NCI-H748 (cell line): ENCODE measurements around the gene PHOSPHO1.

Source experiments
- DNase-seq: peaks from one replicate; lab custom pipeline; 2025; ENCODE audit not compliant: unreplicated experiment; lab: John Stamatoyannopoulos, UW

The PHOSPHO1 gene

GRCh38 chr17:49219987-49220386 lies 10.6 kb downstream of the PHOSPHO1 start:
- no peak for DNase-seq

DNA sequence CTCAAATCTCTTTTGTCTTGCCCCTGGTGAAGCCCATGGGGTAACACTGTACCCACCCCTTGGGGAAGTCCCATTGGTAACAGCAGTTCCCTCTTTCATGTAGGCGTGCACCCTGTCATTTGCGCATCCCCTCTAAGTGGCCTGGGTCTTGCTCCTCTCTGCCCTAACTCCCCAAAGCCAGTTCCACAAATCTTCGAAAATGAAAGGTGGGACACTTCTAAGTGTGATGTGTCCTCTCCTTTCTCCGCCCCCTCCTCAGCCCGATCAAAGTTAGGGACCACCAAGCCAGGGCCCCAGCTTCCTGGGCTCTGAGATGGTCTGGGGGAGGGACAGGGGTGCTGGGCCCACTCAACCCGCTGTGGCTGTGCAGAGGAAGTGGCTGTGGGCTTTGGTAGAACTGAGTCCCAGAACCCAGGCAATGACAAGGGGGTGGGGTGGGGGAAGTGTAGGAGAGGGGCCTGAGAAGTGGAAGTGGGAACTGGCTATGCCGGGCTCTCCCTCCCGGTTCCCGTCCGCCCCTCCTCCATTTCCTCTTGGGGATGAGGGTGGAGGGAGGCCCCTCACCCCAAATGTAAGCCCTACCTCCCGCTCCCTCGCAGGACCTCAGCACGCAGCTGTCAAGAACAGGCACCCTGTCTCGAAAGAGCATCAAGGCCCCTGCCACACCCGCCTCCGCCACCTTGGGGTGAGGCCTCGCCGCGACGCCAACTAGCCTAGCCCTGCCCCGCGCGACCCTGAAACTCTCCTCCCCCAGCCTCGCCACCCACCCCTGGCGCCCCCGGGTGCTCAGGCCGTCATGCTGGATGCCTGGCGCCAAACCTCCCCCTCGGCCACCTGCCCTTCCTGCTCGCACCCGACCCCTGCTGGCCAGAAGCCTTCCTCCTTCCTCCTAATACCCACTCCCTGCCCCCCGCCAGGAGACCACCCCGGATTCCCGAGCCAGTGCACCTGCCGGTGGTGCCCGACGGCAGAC lies 11.4 kb downstream of the PHOSPHO1 start:
- peak; percentile 17 for DNase-seq

- no peak for DNase-seq
These were observed 12.8 kb downstream of the PHOSPHO1 start for GRCh38 chr17:49217651-49218413.

DNA sequence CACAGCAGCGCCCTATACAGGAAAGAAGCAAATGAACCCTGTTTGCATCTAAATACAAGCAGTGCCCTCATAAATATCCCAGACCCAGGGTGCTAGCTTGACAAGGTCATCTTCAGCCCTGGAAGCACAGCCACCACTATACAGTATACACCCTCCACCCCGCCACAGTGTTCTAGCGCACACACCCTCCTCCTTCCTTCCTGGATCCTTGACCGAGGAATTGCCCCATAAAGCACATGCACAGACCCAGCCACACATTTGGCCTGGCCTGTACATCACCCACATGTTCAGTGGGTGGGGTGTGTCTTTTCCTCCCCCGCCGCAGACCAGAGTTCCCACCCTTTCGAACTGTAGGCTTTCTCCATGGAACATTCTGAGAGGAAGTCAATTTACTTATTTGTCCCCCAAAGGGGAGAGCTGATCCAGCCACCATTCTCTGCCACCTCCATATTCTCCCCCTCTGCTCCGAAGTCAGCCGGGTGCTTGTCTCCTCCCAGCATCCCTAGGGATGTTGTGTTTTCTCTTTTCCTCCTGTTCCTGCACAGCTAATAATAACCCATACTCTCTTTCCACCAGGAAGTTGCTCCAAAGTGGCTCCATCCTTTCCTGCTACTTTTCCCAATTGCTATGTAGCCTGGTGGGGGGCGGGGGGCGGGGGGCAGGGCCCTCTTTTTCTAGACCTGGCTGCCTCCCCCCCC lies 13.5 kb downstream of the PHOSPHO1 start:
- no peak for DNase-seq

GRCh38 chr17:49216482-49216881 lies 14.1 kb downstream of the PHOSPHO1 start:
- DNase-seq = no peak

- no peak for DNase-seq
These were observed 15.8 kb downstream of the PHOSPHO1 start for GRCh38 chr17:49214676-49215360.

- DNase-seq = no peak
These were observed 16.7 kb downstream of the PHOSPHO1 start for GRCh38 chr17:49213847-49214246.

- DNase-seq = no peak
These were observed 17.2 kb downstream of the PHOSPHO1 start for GRCh38 chr17:49213399-49213798.

- no peak for DNase-seq
These were observed 20.2 kb downstream of the PHOSPHO1 start, which contains the start of the genes ABI3 and GNGT2 for GRCh38 chr17:49210158-49211029. Gene ABI3, plus strand, starts transcription at chr17:49210707. Its CDS starts 18 bp downstream, at chr17:49210725. Gene GNGT2, minus strand, starts transcription at chr17:49210574. Its CDS starts 3,152 bp downstream, at chr17:49207422.

DNA sequence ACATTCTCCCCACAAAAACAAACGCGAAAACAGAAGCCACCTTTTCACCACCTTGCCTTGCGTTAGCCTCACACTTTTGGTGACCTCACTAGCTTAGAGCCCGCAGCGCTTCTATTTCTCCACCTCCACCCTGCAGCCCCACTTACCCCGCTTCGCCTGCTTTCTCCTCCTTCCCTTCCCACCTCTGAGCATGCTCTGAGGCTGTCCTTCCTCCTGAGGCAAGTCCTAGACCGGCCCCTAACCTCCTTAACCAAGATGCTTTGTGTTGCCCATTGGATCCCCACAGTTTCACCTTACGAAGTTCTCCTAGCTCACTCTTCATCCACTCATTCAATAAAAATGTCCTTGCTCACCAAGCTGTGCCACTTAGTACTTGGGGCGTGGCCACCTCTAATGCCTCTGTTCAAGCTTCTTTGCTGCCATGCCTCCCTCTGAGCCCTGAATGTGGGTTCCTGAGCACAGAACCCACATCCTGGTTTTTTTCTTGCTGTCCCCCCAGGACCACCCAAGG lies 21.5 kb downstream of the PHOSPHO1 start:
- DNase-seq = no peak

DNA sequence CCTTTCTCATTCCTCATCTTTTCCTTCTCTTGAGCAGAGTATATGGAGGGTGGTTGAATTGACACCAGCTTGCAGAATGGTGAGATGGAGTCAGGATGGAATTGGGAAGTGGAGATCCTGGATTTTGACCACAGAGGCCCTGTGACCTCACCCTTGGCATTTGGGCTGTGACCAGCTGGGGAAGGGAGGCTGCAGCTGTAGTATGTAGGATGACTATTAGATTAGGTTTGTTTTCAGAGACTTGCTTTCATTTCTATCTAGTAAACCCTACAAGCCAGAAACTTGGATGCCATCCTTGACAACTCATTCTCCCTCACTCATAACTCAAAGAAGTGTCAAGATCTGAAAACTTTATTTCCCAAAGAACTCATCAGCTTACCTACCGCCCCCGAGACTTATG lies 26.1 kb downstream of the PHOSPHO1 start:
- no peak for DNase-seq

DNA sequence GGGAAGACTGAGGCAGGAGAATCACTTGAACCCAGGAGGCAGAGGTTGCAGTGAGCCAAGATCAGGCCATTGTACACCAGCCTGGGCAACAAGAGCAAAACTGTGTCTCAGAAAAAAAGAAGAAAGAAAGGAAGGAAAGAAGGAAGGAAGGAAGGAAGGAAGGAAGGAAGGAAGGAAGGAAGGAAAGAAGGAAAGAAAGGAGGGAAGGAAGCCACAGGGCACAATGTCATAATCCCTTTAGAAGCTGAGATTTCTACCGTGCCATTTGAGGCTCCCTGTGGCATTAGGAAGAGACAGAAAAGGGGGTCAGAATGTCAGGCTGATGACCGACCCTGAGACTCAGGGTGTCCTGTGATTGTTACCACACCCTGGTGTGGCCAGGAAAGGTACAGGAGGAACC lies 26.8 kb downstream of the PHOSPHO1 start:
- no peak for DNase-seq

DNA sequence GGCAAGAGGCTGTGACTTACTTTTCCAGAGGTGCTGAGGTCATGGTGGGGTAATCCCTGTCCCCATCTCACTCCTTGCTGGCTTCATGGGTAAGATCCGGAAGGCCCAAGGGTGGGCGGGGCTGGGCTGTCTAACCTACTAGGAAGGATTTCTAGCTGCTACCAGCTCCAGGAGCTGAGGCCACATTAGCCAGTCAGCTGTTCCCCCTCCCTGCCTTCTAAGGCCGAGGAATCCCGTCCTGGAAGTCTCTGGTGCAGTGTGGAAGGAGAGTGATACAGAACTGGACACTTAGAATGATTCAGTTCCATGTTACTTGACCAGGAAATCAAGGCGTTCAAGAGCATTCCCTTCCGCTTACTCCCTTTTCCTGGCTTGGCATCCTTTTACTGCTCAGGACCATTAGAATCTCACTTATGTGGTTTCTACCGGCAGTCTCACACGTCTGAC lies 29.1 kb downstream of the PHOSPHO1 start:
- DNase-seq = no peak

DNA sequence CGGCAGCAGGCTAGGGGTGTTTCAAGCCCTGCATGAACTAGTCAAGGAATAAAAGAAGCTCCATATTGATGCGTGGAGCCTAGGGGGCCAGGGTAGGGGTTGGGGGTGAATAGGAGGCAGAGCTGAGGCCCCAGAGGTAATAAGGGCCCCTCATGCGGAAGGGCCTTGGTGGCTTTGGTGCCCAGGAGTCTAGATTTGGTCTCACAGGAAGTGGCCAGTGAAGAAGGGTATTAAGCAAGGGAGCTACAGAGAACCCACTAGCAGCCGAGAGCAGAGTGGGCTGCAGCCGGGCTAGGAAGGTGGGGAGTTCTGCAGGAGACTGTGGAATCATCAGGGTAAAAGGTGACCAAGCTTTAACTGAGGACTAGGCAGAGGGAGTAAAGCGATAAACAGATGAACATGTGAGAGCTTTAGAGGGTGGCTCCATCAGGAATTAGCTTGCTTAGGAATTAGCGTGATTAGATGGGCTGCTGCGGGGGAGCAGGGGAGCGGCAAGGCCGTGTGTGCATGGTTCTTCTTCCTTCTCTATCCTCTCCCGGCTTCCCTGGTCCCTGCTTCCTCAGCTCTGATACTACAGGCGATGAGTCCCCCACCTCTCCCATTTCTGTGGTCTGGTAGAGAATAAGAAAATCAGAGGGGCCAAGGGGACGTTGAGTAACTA lies 30.0 kb downstream of the PHOSPHO1 start:
- DNase-seq = no peak

DNA sequence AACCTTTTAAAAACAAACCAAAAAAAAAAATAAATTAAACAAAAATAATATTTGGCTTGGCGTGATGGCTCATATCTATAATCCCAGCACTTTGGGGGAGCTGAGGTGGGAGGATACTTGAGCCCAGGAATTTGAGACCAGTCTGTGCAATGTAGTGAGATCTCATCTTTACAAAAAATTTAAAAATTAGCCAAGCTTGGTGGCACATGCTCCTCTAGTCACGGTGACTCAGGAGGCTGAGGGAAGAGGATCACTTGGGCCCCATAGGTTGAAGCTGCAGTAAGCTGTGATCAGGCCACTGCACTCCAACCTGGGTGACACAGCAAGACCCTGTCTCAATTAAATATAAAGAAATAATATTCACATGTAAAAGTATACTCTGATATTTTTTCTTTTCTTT lies 32.4 kb downstream of the PHOSPHO1 start:
- DNase-seq = no peak

DNA sequence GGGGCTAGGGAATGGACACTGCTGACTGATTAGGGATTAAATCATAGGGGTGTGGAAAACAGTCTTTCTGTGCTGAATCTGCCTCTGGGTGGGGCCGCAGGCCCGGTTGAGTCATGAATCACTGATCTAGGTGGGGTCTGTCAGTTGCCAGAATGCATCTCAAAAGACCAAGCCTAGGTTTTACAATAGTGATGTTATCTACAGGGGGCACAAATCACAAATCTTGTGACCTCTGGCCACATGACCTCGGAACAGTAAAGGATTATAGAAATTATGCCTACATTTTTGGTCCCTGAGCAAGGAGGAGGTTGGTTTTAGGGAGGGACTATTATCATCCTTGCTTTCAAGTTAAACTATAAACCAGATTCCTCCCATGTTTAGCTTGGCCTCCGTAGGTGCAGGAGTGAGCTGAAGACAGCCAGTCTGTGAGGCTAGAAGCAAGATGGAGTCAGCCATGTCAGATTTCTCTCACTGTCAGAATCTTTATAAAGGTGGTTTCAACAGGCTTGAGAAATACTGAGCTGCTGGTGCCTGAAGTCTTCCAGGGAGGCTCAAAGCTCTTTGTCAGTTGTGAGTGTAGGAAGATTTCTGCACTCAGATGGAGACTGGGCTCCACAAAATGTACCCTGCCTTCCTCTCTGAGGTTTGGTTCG lies 33.1 kb downstream of the PHOSPHO1 start:
- DNase-seq = no peak

- DNase-seq = no peak
These were observed 34.1 kb downstream of the PHOSPHO1 start for GRCh38 chr17:49196520-49196919.

DNA sequence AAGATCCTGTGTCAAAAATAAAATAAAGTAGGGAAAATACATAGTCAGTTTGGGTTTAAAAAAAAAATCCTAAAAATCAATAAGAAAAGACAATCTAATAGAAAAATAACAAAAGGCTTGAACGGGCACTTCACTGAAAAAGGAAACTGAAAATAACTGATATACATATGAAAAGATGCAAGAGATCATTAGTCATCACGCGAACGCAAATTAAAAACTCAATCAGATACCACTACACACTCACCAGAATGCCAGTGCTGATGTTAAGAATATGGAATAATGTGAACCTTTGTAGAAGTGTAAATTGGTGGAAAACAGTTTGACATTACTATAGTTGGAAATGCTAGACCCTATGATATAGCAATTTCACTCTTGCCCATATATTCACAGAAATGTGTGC lies 34.8 kb downstream of the PHOSPHO1 start:
- DNase-seq = no peak

- no peak for DNase-seq
These were observed 36.3 kb downstream of the PHOSPHO1 start for GRCh38 chr17:49194297-49194607.
